Measurements from ENCODE around the gene PRDM16.

The PRDM16 gene

GRCh38 chr1:3403011-3403345, 334.0 kb downstream of the PRDM16 start:
- DNase-seq (ENCODE audit: low read depth in 2 of 2), result no peak
- TF ChIP-seq, protein P1, sequence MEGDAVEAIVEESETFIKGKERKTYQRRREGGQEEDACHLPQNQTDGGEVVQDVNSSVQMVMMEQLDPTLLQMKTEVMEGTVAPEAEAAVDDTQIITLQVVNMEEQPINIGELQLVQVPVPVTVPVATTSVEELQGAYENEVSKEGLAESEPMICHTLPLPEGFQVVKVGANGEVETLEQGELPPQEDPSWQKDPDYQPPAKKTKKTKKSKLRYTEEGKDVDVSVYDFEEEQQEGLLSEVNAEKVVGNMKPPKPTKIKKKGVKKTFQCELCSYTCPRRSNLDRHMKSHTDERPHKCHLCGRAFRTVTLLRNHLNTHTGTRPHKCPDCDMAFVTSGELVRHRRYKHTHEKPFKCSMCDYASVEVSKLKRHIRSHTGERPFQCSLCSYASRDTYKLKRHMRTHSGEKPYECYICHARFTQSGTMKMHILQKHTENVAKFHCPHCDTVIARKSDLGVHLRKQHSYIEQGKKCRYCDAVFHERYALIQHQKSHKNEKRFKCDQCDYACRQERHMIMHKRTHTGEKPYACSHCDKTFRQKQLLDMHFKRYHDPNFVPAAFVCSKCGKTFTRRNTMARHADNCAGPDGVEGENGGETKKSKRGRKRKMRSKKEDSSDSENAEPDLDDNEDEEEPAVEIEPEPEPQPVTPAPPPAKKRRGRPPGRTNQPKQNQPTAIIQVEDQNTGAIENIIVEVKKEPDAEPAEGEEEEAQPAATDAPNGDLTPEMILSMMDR (IDR thresholded peaks at IDR 0.05; ENCODE audit: low read depth, low read length), result no peak
- no peak overlapping the region for H3K4me3 ChIP-seq (replicated peaks in 1 of 2; ENCODE audit: low read depth in 2 of 2, low read length in 2 of 2)

DNA sequence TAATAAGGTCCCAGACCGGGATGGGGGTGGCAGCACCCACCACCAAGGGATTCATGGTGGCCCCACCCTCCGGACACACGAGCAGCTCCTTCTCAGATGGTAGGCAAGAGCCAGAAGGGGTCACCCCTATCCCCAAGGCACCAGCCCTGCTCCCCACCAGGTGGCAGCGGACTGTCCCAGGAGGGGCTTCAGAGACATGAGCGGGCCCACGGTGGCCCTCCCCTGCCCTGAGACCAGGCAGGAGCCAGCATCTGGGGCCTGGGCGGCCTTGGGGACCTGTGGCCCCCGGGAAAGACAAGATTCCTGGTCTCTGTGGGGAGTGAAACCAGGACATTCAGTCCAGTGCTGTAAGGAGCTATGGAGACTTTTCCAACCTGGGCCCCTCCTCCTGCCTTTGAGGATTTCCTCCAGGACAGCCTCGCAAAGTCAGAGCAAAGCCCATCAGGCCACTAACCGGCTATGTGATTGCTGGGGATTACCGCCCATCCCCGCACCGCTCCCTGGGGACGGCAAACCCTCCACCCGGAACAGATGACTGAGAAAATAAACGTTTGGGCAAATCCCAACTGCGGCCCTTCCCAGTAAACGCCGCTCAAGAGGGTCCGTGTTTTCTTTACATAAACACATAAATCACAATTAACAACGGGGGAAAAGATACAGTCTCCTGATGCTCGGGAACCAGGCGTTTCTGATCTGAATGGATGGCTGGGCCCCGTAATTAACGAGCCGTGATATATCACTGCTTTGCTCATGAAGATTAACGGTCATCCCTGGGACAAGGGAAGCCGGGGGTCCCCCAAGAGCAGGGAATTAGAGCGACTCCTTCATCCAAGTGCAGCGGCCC, 334.6 kb downstream of the PRDM16 start:
- no peak for DNase-seq (ENCODE audit: low read depth in 2 of 2)
- TF ChIP-seq, protein P1 (IDR thresholded peaks at IDR 0.05; ENCODE audit: low read depth, low read length), result peak; percentile 16
- H3K4me3 ChIP-seq (replicated peaks in 1 of 2; ENCODE audit: low read depth in 2 of 2, low read length in 2 of 2), result no peak overlapping the region

DNA sequence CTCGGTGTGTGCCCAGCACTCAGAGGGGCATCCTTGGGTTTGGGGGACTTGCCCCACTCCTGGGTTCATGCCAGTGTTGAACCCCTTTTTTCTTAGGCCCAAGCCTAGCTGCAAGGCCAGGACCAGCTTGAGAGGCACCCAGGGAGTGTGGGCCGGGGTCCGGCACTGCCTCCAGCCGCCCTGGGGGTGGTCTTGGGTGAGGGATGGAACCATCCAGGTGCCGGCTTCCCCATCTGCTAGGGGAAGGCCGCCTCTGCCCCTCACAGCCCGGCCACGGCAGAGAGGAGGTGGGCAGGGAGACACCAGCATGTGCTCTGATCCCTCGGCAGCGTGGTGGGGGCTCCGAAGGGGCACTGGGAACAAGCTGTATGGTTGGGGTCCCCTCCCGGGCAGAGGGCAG, 335.3 kb downstream of the PRDM16 start:
- DNase-seq (ENCODE audit: low read depth in 2 of 2), result no peak
- H3K4me3 ChIP-seq (replicated peaks in 1 of 2; ENCODE audit: low read depth in 2 of 2, low read length in 2 of 2), result no peak overlapping the region
- TF ChIP-seq, protein P1 (IDR thresholded peaks at IDR 0.05; ENCODE audit: low read depth, low read length), result no peak

GRCh38 chr1:3404801-3405200, 335.8 kb downstream of the PRDM16 start:
- H3K4me3 ChIP-seq (replicated peaks in 1 of 2; ENCODE audit: low read depth in 2 of 2, low read length in 2 of 2), result no peak overlapping the region
- no peak for DNase-seq (ENCODE audit: low read depth in 2 of 2)
- TF ChIP-seq, protein P1 (IDR thresholded peaks at IDR 0.05; ENCODE audit: low read depth, low read length), result no peak

GRCh38 chr1:3405491-3405890, 336.5 kb downstream of the PRDM16 start:
- TF ChIP-seq, protein P1 (IDR thresholded peaks at IDR 0.05; ENCODE audit: low read depth, low read length), result no peak
- H3K4me3 ChIP-seq (replicated peaks in 1 of 2; ENCODE audit: low read depth in 2 of 2, low read length in 2 of 2), result no peak overlapping the region
- DNase-seq (ENCODE audit: low read depth in 2 of 2), result no peak

- TF ChIP-seq, protein P1 (IDR thresholded peaks at IDR 0.05; ENCODE audit: low read depth, low read length), result no peak
- no peak for DNase-seq (ENCODE audit: low read depth in 2 of 2)
- no peak overlapping the region for H3K4me3 ChIP-seq (replicated peaks in 1 of 2; ENCODE audit: low read depth in 2 of 2, low read length in 2 of 2)
Observed at GRCh38 chr1:3405974-3406867, 337.2 kb downstream of the PRDM16 start.

Measured in cardiac fibroblast (primary cell).